Adrenal gland (tissue), 5 donors: Measurements from ENCODE around the gene IL31.
"Not testable (repeated sequence)": the region's sequence is repeated elsewhere in the genome, so short reads cannot be mapped to it uniquely, and the experiment has no call there.

ENCODE experiments used
- CTCF ChIP-seq, 6 experiments: fragments of 450-650 bp in 4 of 6; fragments of 200-600 bp in 2 of 6; sonication (generic) in 1 of 6; IDR thresholded peaks; 1 replicate in 5 of 6; 2 replicates in 1 of 6; pipeline versions ENCODE4 v1.5.1 to v1.8.0; 2016 to 2021; ENCODE audit warnings: antibody characterized with exemption in 6 of 6, mild to moderate bottlenecking in 2 of 6, moderate library complexity in 1 of 6
- POLR2A ChIP-seq, 2 donors: fragments of 450-650 bp; IDR thresholded peaks; one replicate each; pipeline ENCODE4 v1.6.1; 2017; ENCODE audit warnings: antibody characterized with exemption in 2 of 2, mild to moderate bottlenecking in 2 of 2, moderate library complexity in 1 of 2
- donor health status: DM: no; HTN: no; CAD: no.

- not testable (repeated sequence) for TF ChIP-seq CTCF, POLR2A (IDR thresholded peaks at IDR 0.05)
These were observed 28.8 kb upstream of the IL31 start for GRCh38 chr12:122202811-122203210.
